Activated CD8-positive, alpha-beta memory T cell treated with anti-CD3 and anti-CD28 coated beads for 36 hours (primary cell): ENCODE results near the gene SPRED2. TPM values are rescaled to one million over a fixed set of nuclear protein-coding genes. Genes with fewer than 3 reads are reported as not detected.

ENCODE experiments used
- CTCF ChIA-PET: fragments of 350-600 bp; sonication (Branson Sonifier 250); formaldehyde crosslinking; loops from one replicate; lab custom pipeline; 2021; ENCODE audit warnings: antibody characterized with exemption; lab: Charles Lee
- POLR2A ChIA-PET: fragments of 350-600 bp; sonication (Branson Sonifier 250); formaldehyde crosslinking; loops from one replicate; lab custom pipeline; 2021; ENCODE audit warnings: antibody characterized with exemption; lab: Charles Lee
- total RNA-seq, 2 experiments: library from RNA; stranded (reverse); gene quantifications; one replicate each; pipeline ENCODE4 v1.2.3, GENCODE V29; 2021

The SPRED2 gene
- total RNA-seq, 2 experiments from 2014 or later: 4.7 to 4.9 TPM

- CTCF ChIA-PET: no interaction called here
- POLR2A ChIA-PET: no interaction called here
Measured at GRCh38 chr2:65424391-65424790, 8.0 kb downstream of the SPRED2 start.

- ChIA-PET CTCF (interaction anchor here (0.6 to 1.0 kb wide), 2 partner anchors 12 to 15 kb away, joined by 3 to 4 read pairs; no protein-coding TSS in a partner anchor), POLR2A (no interaction called here)
Measured at GRCh38 chr2:65421432-65421748, 11.0 kb downstream of the SPRED2 start.

- CTCF ChIA-PET: interaction anchor here (0.6 kb wide), 1 partner anchor 11 kb away, joined by 3 read pairs; no protein-coding TSS in a partner anchor
- POLR2A ChIA-PET: no interaction called here
Measured at GRCh38 chr2:65420712-65421431, 11.5 kb downstream of the SPRED2 start.

GRCh38 chr2:65417509-65418085 is 14.8 kb downstream of the SPRED2 start:
- POLR2A ChIA-PET: no interaction called here
- CTCF ChIA-PET: interaction anchor here (1.4 kb wide), 1 partner anchor 97 kb away, joined by 5 read pairs; no protein-coding TSS in a partner anchor

- POLR2A ChIA-PET: no interaction called here
- CTCF ChIA-PET: interaction anchor here (1.4 kb wide), 1 partner anchor 97 kb away, joined by 5 read pairs; no protein-coding TSS in a partner anchor
Measured at GRCh38 chr2:65416945-65417344, 15.5 kb downstream of the SPRED2 start.

- ChIA-PET CTCF (no interaction called here), POLR2A (no interaction called here)
Measured at GRCh38 chr2:65416321-65416720, 16.1 kb downstream of the SPRED2 start.

- POLR2A ChIA-PET: no interaction called here
- CTCF ChIA-PET: no interaction called here
Measured at GRCh38 chr2:65415091-65415490, 17.3 kb downstream of the SPRED2 start.

- ChIA-PET POLR2A (no interaction called here), CTCF (no interaction called here)
Measured at GRCh38 chr2:65413610-65414009, 18.8 kb downstream of the SPRED2 start.

GRCh38 chr2:65413106-65413505 is 19.3 kb downstream of the SPRED2 start:
- POLR2A ChIA-PET: no interaction called here
- CTCF ChIA-PET: no interaction called here

- POLR2A ChIA-PET: no interaction called here
- CTCF ChIA-PET: no interaction called here
Measured at GRCh38 chr2:65411056-65411795, 21.2 kb downstream of the SPRED2 start.

GRCh38 chr2:65409045-65409444 is 23.4 kb downstream of the SPRED2 start:
- CTCF ChIA-PET: interaction anchor here (0.7 kb wide), 1 partner anchor 12 kb away, joined by 3 read pairs; no protein-coding TSS in a partner anchor
- POLR2A ChIA-PET: no interaction called here

- ChIA-PET CTCF (no interaction called here), POLR2A (no interaction called here)
Measured at GRCh38 chr2:65407240-65407639, 25.2 kb downstream of the SPRED2 start.

GRCh38 chr2:65404988-65405697 is 27.3 kb downstream of the SPRED2 start:
- POLR2A ChIA-PET: no interaction called here
- CTCF ChIA-PET: no interaction called here

GRCh38 chr2:65403529-65403915 is 28.9 kb downstream of the SPRED2 start:
- CTCF ChIA-PET: no interaction called here

GRCh38 chr2:65402780-65403528 is 29.4 kb downstream of the SPRED2 start:
- ChIA-PET CTCF (no interaction called here), POLR2A (no interaction called here)

More at GRCh38 chr2:65403529-65403915, 28.9 kb downstream of the SPRED2 start:
- POLR2A ChIA-PET: no interaction called here

GRCh38 chr2:65402323-65402722 is 30.1 kb downstream of the SPRED2 start:
- CTCF ChIA-PET: no interaction called here
- POLR2A ChIA-PET: no interaction called here

GRCh38 chr2:65397122-65397521 is 35.3 kb downstream of the SPRED2 start:
- CTCF ChIA-PET: interaction anchor here (0.9 kb wide), 1 partner anchor 14 kb away, joined by 3 read pairs; no protein-coding TSS in a partner anchor
- POLR2A ChIA-PET: interaction anchor here (1.3 kb wide), 1 partner anchor 14 kb away, joined by 3 read pairs; no protein-coding TSS in a partner anchor

GRCh38 chr2:65396348-65397026 is 35.9 kb downstream of the SPRED2 start:
- CTCF ChIA-PET: no interaction called here
- POLR2A ChIA-PET: interaction anchor here (1.3 kb wide), 1 partner anchor 13 kb away, joined by 3 read pairs; no protein-coding TSS in a partner anchor
